NCI-H748 (cell line): Measurements from ENCODE around the gene SLC40A1.

Source experiments
- DNase-seq: peaks from one replicate; lab custom pipeline; 2025; ENCODE audit not compliant: unreplicated experiment; lab: John Stamatoyannopoulos, UW

SLC40A1 gene, protein sequence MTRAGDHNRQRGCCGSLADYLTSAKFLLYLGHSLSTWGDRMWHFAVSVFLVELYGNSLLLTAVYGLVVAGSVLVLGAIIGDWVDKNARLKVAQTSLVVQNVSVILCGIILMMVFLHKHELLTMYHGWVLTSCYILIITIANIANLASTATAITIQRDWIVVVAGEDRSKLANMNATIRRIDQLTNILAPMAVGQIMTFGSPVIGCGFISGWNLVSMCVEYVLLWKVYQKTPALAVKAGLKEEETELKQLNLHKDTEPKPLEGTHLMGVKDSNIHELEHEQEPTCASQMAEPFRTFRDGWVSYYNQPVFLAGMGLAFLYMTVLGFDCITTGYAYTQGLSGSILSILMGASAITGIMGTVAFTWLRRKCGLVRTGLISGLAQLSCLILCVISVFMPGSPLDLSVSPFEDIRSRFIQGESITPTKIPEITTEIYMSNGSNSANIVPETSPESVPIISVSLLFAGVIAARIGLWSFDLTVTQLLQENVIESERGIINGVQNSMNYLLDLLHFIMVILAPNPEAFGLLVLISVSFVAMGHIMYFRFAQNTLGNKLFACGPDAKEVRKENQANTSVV

GRCh38 chr2:189580658-189581353 is at the start of gene SLC40A1:
SLC40A1 (minus strand) TSS chr2:189580786; CDS start chr2:189580460, 326 bp downstream.
- peak; percentile 78 for DNase-seq

- no peak for DNase-seq
Observed at GRCh38 chr2:189629531-189630453, 49.2 kb upstream of the SLC40A1 start.

- no peak for DNase-seq
Observed at GRCh38 chr2:189628817-189629530, 48.4 kb upstream of the SLC40A1 start.

- DNase-seq = no peak
Observed at GRCh38 chr2:189627789-189628188, 47.2 kb upstream of the SLC40A1 start.

- no peak for DNase-seq
Observed at GRCh38 chr2:189625636-189626035, 45.0 kb upstream of the SLC40A1 start.

DNA sequence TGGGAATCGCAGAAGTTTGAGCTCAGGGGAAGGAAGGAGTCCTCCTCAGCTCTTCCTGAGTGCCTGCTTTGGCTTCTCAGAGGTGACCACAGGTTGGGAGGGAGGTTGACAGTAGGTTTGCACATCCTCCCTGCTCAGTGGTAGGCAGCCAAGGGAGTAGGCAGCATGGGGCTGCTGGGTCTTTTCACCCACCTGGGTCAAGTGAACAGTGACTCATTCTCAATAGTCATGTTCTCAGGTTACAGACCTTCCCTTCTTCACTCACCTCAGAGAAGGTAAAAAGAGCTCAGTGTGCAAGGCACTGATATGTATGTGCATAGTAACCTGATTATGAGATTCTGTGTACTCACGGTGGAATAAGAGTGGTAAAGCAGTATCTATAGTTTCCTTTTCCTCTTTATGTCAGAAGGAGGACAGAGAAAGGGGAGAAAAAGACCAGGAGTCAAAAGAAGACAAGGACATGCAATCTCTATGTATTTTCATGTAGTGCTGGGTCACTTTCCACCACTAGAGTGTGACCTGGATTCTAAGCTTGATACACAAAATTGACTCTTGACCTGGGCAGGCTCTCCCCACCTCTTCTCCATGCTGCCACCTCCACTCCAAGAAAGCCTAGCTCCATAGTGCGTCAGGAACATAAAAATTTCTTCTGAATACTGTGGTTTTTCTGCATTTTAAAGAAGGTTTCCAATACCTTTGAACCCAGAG is 44.2 kb upstream of the SLC40A1 start:
- peak; percentile 31 for DNase-seq

DNA sequence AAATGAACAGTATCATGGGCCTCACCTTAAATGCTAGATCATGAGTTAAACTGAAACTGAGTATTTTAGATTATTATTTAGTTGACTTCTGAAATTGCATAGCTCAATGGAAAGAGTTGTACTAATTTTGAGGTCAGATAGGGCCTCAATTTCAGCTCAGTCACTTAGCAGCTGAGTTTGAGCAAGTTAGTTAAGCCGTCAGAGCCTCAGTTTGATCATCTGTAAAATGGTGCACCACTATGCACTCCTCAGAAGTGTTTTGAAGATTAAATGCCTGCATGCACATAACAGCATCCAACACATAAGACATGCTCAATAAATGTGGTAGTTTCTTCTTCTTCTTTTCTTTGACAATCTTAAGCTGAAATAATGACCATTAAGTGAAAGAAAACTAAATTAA is 42.5 kb upstream of the SLC40A1 start:
- DNase-seq = no peak

GRCh38 chr2:189621781-189622180 is 41.2 kb upstream of the SLC40A1 start:
- no peak for DNase-seq

DNA sequence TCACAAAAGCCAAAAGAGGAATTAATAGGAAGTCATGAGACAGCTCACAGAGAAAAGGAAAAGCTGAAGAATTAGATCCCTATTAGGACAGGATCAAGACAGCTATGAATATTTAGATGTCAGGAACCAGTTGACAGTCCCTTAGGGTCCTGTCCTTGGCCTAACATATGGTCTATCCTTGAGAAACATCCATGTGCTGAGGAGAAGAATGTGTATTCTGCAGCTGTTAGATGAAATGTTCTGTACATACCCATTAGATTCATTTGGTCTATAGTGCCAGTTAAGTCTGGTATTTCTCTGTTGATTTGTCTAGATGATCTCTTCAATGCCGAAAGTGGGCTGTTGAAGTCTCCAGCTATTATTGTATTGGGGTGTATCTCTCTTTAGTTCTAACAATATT is 37.6 kb upstream of the SLC40A1 start:
- no peak for DNase-seq

DNA sequence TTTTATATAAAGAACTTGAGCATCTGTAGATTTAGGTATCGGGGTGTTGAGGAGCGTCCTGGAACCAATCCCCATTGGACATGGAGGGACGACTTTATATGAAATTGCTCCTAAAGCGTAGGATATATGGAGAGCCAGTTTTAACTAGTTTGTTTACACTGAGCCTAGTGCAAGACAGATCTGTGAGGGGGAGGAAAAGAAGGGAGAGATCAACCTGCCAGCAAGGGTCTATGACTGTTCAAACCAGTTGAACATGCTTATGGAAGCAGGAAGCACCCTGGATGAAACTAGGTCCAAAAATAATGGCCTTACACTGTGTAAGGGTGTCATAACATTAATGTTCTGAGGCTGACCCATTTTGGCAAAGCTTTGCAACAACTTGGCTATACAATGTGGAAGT is 34.0 kb upstream of the SLC40A1 start:
- DNase-seq = no peak

DNA sequence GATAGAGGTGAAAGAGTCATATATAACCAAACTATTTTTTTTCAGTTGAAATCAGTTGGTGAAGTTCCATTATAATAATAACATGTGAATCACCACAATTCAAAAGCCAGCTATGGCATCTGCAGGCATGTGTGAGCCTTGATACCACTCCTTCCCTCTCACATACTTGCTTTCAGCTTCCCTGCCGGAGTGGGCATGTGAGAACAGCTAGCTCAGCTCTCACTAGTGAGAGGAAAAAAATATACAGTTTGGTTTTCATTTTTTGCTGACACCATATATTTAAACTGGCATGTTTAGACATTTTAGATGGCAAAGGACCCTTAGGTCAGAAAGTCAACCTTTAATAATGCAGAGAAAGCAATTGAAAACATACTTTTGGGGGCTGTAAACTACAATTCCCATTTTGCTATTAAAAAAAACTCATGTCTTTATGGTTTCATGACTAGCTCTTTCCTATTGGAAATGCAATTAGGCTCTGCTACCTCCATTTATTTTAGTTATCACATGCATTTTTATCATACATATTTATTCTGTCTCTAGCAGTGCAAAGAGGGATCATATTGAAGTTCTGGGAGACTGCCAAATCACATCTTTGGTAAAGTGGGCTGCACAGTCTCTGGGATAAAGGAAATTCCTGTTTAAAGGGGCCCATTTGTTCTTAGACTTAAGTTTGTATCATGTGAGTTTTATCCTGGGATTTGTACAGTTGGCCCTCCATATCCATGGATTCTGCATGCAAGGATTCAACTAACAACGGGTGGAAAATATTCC is 33.2 kb upstream of the SLC40A1 start:
- DNase-seq = no peak

DNA sequence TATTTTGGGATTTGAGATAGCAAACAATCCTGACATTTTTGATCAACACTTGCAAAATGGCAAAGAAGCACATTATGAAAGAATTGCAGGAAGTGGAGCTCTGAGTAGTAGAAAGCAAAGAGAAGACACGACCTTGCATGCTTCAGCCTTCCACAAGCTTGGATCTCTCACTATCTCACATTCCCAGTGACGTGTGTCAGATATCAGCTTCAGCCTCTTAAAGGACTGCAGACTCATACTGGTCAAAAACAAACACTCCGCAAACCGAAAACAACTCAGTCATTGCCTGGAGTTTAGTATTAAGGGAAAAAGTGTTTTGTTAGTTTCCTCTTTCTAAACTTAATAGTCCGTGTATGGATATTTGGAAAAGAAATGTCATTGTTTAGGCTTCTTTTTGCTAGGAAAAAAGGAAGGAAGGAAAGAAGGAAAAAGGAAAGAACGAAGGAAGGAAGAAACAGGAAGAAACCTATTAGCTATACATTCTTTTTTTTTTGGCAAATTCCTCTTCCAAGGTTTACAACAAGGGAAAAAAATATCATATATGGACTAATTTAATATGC is 32.6 kb upstream of the SLC40A1 start:
- no peak for DNase-seq

DNA sequence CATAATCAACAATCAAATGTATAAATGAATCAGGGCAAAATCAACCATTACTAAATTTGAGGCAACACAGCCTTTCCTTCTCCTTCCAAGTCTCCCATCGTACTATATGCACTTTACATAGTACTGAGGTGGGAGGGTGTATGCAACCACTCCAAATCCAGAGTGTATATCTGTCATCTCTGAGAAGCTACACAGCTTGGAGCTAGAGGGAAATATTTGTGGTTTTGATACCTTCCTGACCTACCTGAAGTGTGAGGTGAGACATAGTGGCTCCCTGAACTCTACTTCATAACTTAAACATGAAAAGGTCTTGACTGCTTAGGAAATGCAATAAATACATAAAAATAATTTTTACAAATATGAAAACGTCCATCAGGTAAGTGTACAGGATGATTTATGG is 30.1 kb upstream of the SLC40A1 start:
- no peak for DNase-seq

- DNase-seq = no peak
Observed at GRCh38 chr2:189609853-189610252, 29.3 kb upstream of the SLC40A1 start.

GRCh38 chr2:189609423-189609816 is 28.8 kb upstream of the SLC40A1 start:
- no peak for DNase-seq

DNA sequence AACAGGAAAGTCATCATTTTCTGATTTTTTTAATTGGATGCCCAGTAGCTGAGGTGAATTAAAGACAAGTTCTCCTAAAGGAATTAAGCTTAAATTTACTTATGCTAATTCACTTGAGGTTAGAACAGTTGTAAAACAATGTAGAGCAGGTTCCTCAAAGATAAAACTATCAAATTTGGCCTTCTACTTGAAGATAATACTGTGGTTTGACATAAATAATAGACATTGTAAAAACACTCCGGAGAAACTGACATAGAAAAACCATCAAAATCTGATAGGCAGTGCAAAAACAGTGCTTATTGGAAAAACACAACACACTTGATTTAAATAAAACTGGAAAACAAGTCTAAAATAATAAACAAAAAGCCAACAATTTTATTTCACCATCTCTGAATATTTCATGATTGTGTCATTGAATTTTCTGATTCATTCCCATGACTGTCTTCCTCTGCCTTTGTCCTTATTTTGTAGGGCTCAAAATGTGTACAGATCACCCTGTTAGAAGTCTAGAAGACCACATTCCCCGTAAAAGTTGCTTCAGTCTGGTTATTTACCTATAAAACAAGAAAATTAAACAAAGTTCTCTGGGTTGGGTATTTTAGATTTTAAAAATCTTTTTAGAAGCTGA is 28.3 kb upstream of the SLC40A1 start:
- no peak for DNase-seq

- DNase-seq = no peak
Observed at GRCh38 chr2:189608170-189608569, 27.6 kb upstream of the SLC40A1 start.

GRCh38 chr2:189602233-189602632 is 21.6 kb upstream of the SLC40A1 start:
- DNase-seq = no peak
